ENCODE measurements around the gene ZNF165. TPM values are rescaled to one million over a fixed set of nuclear protein-coding genes. Genes with fewer than 3 reads are reported as not detected.

Gene ZNF165
- total and polyA plus RNA-seq, 2 of the 8 experiments (the other 6 are each of a cell fraction or from before 2014, with no cell fraction given) = 1.2 to 9.3 TPM

DNA sequence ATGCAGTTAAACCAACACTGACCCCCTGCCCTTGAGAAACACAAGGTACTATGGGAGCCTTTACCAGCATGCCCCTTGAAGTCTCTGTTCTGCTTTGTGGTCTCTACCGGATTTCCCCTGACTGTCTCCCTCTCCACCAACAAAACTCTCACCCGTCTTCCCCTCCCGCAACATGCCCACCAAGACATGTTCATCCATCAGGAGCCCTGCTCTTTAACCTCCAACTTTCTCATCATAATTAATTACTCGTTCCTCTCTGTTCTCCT is 1.1 kb downstream of the ZNF165 start (continued):
- TF ChIP-seq SP4 (IDR thresholded peaks at IDR 0.05; ENCODE audit: low read length) = no peak

DNA sequence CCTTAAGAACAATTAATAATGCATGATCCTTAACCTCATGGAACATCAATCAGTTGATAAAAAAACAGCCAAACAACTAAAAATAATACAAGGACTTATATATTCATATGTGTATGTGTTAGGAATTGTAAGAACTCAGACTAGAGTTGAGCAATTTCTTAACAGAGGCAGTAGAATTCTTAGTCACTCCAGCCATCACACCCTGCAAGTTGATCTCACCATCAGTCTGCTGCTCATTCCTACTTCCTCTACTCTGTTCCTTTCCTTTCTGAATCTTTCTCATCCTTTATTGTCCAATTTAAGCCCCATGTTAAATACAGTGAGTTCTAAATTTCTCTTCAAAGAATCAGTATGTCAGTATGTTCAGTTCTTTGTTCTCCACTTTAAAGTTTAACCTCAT is 2.6 kb downstream of the ZNF165 start:
- Histone ChIP-seq H2BK20ac (ENCODE audit: low read length) (no peak overlapping the region), H3K14ac (ENCODE audit: insufficient read length) (no peak overlapping the region), H3K18ac (ENCODE audit: extremely low read depth, low read length) (no peak overlapping the region), H4K5ac (ENCODE audit: insufficient read length, low read depth, low read length) (no peak overlapping the region), H4K20me1 (replicated peaks in 1 of 2; ENCODE audit: control insufficient read depth in 1 of 2, insufficient read depth in 2 of 2, low read length in 2 of 2) (no peaks in the 10 kb centered on the region), H3K27ac (ENCODE audit: low read depth, low read length) (no peak overlapping the region), H2BK15ac (ENCODE audit: low read length) (no peak overlapping the region), H3K9me3 (ENCODE audit: insufficient read depth in 2 of 2, low read depth in 1 of 2, low read length in 1 of 2) (peaks cover 7 to 8% of the 10 kb centered on the region in 2 experiments; a peak in 3 of 4 replicates), H2BK5ac (ENCODE audit: low read depth, low read length) (no peak overlapping the region), H3K27me3 (replicated peaks in 1 of 4; ENCODE audit: control insufficient read depth in 3 of 4, extremely low read depth in 1 of 4, insufficient read depth in 3 of 4, low read length in 3 of 4) (no peaks in the 10 kb centered on the region), H2AK5ac (ENCODE audit: low read depth, low read length) (no peak overlapping the region), H3K23ac (ENCODE audit: insufficient read length) (no peak overlapping the region), H3K4me2 (ENCODE audit: insufficient read depth in 1 of 2, low read depth in 2 of 2, low read length in 2 of 2) (no peak overlapping the region), H4K8ac (ENCODE audit: extremely low read depth, insufficient read depth, low read length) (no peak overlapping the region), H3K56ac (replicated peaks; ENCODE audit: insufficient read length, low read depth, low read length) (no peak overlapping the region), H2BK12ac (ENCODE audit: low read depth, low read length) (no peak overlapping the region), H3K79me1 (ENCODE audit: low read depth, low read length) (no peaks in the 10 kb centered on the region), H2AFZ (ENCODE audit: low read length) (no peak overlapping the region), H3K4ac (replicated peaks; ENCODE audit: insufficient read length, low read depth, low read length) (no peak overlapping the region), H3K4me3 (ENCODE audit: extremely low read depth in 1 of 4, insufficient read depth in 2 of 4, low read depth in 3 of 4, low read length in 4 of 4) (no peak overlapping the region), H3K23me2 (ENCODE audit: low read depth, low read length) (no peaks in the 10 kb centered on the region; the same call in 1 of the 2 replicates), H3K9ac (replicated peaks in 1 of 4; ENCODE audit: extremely low read depth in 1 of 4, low read depth in 3 of 4, low read length in 3 of 4) (no peak overlapping the region), H3K4me1 (replicated peaks in 1 of 4; ENCODE audit: control insufficient read depth in 3 of 4, insufficient read depth in 4 of 4, low read length in 3 of 4) (no peaks in the 10 kb centered on the region; a peak in 1 of 7 replicates), H2BK120ac (replicated peaks; ENCODE audit: low read depth, low read length) (no peak overlapping the region), H3K79me2 (ENCODE audit: control insufficient read depth in 1 of 2, insufficient read depth in 2 of 2, low read length in 2 of 2) (peaks cover 0 to 21% of the 10 kb centered on the region in 2 experiments; a peak in 2 of 4 replicates), H4K91ac (replicated peaks; ENCODE audit: insufficient read length, low read length) (no peak overlapping the region), H3K36me3 (ENCODE audit: control insufficient read depth in 2 of 4, insufficient read depth in 4 of 4, low read length in 3 of 4) (peaks cover 9 to 27% (median 19%) of the 10 kb centered on the region in 4 experiments; a peak in 7 of 8 replicates)
- ChIA-PET CTCF (ENCODE audit: partially characterized antibody) (no interaction called here), POLR2A (ENCODE audit: partially characterized antibody) (no interaction called here)
- FAIRE-seq = no peak
- DNase-seq (ENCODE audit: low read depth in 1 of 2, low spot score in 2 of 2) = no peak
- TF ChIP-seq SIX5 (IDR thresholded peaks at IDR 0.05; ENCODE audit: low read depth, low read length) (no peak), CREB1 (IDR thresholded peaks at IDR 0.05) (no peak), KDM4A (IDR thresholded peaks at IDR 0.05; ENCODE audit: low read depth, low read length, severe bottlenecking) (no peak), POU5F1 (IDR thresholded peaks at IDR 0.05; ENCODE audit: low read depth, low read length) (no peak), SP4 (IDR thresholded peaks at IDR 0.05; ENCODE audit: low read length) (no peak), RBBP5 (IDR thresholded peaks at IDR 0.05; ENCODE audit: borderline replicate concordance, low read depth, low read length) (no peak), YY1 (IDR thresholded peaks at IDR 0.05; ENCODE audit: low read depth, low read length) (no peak), BRCA1 (IDR thresholded peaks at IDR 0.05; ENCODE audit: low read depth, low read length) (no peak), SRF (IDR thresholded peaks at IDR 0.05; ENCODE audit: low read depth, low read length) (no peak), HDAC2 (IDR thresholded peaks at IDR 0.05; ENCODE audit: borderline replicate concordance in 1 of 2, low read depth in 2 of 2, low read length in 2 of 2) (no peak), MAFK (IDR thresholded peaks at IDR 0.05; ENCODE audit: low read depth, low read length) (no peak), EP300 (IDR thresholded peaks at IDR 0.05; ENCODE audit: borderline replicate concordance in 1 of 2, low read depth in 2 of 2, low read length in 2 of 2) (no peak), JUND (IDR thresholded peaks at IDR 0.05; ENCODE audit: low read length) (no peak), CEBPB (IDR thresholded peaks at IDR 0.05; ENCODE audit: low read depth, low read length) (no peak), TAF7 (optimal IDR thresholded peaks at IDR 0.05; ENCODE audit: borderline replicate concordance, low read depth, low read length) (no peak)
